Retinal pigment epithelial cell (primary cell): ENCODE results near the gene RAD21L1.
"Not testable (repeated sequence)": the region's sequence is repeated elsewhere in the genome, so short reads cannot be mapped to it uniquely, and the experiment has no call there.

Experiments used
- DNase-seq: peaks from one replicate; pipeline ENCODE4 v3.0.0-alpha.2; 2010; ENCODE audit warnings: low read depth
- H3K4me3 ChIP-seq: 2 replicates; pipeline ENCODE4 v1.5.1; 2011; ENCODE audit warnings: mild to moderate bottlenecking, low read length, control low read depth, moderate library complexity
- TF ChIP-seq, protein P1 (sequence below): conservative IDR thresholded peaks from 2 replicates; pipeline ENCODE4 v1.5.1; 2011; ENCODE audit warnings: low read depth, low read length, control low read depth, inconsistent platforms

RAD21L1 gene

DNA sequence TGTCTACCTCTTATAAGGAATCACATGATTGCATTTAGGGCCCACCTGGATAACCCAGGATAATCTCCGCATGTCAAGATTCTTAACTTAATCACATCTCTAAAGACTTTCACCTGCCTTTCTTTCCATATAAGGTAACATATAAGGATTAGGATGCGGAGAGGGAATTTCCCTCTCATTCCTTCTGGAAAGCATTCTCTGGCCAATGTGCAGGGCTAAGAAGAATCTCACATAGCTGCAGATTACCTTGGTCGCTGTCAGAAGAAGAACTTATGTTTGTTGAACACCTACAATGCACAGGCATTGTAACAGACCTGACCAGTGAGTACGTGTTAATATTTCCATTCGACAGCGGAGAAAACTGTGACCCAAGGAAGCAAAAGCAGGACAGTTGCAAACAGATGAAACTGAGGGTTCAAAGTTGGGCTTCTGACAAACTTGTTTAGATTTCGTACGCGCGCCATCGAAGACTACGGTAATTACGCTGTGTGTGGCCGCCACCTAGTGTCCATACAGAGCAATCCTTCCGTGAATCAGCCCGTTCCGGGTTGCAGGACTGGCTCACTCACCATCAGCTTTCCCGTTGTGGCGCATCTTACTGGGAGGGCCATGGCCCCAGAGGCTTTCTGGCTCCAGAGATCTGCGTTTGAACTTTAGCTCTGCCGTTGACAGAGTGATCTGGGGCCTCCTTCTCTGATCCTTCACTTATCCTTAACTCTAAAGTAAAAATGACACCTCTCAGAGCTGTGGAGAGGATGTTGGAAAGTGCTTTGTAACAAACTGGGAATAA lies 13.0 kb upstream of the RAD21L1 start:
- DNase-seq, result no peak
- no peak overlapping the region for H3K4me3 ChIP-seq
- TF ChIP-seq, protein P1, sequence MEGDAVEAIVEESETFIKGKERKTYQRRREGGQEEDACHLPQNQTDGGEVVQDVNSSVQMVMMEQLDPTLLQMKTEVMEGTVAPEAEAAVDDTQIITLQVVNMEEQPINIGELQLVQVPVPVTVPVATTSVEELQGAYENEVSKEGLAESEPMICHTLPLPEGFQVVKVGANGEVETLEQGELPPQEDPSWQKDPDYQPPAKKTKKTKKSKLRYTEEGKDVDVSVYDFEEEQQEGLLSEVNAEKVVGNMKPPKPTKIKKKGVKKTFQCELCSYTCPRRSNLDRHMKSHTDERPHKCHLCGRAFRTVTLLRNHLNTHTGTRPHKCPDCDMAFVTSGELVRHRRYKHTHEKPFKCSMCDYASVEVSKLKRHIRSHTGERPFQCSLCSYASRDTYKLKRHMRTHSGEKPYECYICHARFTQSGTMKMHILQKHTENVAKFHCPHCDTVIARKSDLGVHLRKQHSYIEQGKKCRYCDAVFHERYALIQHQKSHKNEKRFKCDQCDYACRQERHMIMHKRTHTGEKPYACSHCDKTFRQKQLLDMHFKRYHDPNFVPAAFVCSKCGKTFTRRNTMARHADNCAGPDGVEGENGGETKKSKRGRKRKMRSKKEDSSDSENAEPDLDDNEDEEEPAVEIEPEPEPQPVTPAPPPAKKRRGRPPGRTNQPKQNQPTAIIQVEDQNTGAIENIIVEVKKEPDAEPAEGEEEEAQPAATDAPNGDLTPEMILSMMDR, result peak; percentile 90

DNA sequence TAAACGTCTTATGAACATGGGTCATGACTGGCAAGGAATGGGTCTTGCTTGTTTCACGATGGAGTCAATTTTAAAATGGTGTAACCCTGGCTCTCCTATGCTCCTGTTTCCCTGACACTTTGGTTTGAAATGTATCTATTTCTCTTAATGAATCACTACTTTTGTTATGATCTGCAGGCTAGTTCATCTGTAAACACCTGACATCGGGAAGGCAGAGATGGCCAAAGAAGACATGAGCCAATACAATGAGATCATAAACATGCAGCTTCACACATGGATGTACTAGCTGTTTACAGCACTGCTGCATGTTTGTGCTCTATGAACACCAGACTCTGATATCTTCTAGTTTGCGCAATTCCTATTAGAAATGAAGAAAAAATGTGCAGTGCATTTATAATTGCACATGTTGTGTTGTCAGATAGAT lies 11.0 kb upstream of the RAD21L1 start:
- TF ChIP-seq, protein P1, result no peak
- no peak for DNase-seq
- no peak overlapping the region for H3K4me3 ChIP-seq

DNA sequence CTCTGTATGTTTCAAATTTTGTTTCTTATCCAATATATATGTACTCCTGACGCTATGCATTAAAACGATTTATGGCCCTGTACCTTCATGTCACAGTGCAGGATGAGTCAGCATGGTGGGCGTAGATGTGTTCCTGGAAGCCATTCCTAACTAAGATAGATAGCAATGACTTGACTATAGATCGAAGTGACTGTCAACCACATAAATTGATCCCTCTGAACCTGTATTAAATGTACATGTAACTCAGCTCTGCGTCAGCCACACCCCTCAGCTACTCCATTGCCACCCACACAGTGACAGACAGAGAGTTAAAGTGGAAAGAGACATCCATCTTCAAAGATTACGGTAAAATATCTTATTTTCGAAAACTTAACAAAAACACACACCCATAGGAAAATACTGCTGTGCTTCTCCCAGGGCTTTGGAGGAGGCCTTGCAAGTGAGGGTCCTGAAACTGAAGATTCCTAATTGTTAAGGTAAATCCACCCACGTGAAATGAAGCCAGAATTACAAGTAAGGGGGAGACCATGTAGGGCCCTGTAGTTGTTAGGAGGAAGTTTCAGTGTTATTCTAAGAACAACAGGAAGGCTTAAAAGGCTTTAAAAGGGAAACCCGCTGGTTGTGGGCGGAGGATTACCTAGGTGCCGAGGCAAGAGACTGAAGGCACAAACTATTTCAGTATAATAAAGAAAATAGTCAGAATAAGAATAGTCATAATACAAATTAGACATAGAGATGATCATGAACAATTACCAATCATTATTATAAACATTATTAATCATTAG lies 10.3 kb upstream of the RAD21L1 start:
- TF ChIP-seq, protein P1, result no peak
- H3K4me3 ChIP-seq, result no peak overlapping the region
- DNase-seq, result no peak

DNA sequence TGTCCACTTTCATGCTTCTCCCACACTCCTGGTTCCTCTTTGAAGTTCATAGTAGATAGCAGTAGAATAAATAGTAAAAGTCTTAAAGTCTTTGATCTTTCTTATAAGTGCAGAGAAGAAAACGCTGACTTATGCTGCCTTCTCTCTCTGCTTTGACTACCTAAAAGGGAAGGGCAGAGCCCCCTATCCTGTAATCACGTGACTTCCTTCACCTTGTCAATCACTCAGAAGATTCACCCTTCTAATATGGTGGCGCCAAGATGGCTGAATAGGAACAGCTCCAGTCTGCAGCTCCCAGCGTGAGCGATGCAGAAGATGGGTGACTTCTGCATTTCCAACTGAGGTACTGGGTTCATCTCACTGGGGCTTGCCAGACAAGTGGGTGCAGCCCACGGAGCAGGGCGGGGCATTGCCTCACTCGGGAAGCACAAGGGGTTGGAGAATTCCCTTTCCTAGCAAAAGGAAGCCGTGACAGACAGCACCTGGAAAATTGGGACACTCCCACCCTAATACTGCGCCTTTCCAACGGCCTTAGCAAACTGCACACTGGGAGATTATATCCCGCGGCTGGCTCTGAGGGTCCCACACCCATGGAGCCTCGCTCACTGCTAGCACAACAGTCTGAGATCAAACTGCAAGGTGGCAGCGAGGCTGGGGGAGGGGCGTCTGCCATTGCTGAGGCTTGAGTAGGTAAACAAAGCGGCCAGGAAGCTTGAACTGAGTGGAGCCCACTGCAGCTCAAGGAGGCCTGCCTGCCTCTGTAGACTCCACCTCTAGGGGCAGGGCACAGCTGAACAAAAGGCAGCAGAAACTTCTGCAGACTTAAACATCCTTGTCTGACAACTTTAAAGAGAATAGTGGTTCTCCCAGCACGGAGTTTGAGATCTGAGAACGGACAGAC lies 9.1 kb upstream of the RAD21L1 start:
- H3K4me3 ChIP-seq, DNase-seq: not testable (repeated sequence)

DNA sequence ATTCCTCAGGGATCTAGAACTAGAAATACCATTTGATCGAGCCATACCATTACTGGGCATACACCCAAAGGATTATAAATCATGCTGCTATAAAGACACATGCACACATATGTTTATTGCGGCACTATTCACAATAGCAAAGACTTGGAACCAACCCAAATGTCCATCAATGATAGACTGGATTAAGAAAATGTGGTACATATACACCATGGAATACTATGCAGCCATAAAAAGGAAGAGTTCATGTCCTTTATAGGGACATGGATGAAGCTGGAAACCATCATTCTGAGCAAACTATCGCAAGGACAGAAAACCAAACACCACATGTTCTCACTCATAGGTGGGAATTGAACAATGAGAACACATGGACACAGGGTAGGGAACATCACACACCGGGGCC lies 3.1 kb upstream of the RAD21L1 start:
- not testable (repeated sequence) for DNase-seq, H3K4me3 ChIP-seq

DNA sequence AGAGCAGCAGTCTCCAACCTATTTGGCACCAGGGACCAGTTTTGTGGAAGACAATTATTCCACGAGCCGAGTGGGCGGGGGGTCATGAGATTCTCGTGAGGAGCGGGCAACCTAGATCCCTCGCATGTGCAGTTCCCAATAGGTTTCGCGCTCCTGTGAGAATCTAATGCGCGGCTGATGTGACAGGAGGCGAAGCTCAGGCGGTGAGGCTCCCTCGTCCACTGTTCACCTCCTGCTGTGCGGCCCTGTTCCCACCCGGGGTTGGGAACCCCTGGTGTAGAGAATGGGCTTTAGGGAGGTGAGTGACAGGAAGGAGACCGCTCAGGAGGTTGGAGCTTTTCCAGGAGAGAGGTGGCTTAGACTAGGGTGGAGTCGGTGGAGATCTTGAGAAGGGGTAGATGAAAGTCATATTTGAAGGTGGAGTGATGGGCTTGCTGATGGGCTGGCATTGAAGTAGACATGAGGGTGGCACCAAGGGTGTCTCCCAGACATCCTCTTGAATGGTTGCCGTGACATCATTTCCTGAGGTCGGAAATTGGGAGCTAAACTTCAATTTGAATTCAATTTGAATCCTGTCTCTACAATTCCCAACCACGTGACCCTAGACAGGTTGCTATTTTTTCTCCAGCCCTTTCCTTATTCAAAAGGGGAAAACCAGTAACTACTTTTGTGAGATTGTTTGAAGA lies 1.5 kb upstream of the RAD21L1 start:
- TF ChIP-seq, protein P1, result no peak
- DNase-seq, result no peak
- no peak overlapping the region for H3K4me3 ChIP-seq

DNA sequence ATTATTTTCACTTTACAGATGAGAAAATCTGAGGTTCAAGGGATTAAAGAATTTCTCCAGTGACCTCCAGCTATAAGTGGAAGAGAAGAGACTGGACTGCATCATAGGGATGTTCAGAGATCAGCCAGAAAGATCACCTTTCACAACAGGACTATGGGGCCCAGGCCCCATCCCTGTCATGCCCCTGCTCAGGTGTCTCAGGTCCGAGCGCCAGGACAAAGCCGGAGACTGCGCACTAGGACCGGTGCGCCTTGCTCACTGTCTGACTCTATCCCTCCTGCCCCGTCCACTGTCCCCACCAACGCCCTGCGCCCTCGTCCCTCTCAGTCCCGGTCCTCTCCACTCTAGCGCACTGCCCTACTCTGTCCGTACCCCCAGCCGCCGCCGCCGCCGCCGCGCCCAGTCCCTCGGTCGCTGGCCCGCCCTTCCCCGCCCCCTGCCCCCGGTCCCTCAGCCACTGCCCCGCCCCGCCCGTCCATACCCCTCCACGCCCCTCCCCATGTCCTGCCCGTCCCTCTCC lies 521 bp upstream of the RAD21L1 start:
- H3K4me3 ChIP-seq, result peak overlapping the region; percentile 33
- TF ChIP-seq, protein P1, result no peak
- DNase-seq, result no peak
